Fibroblast of the aortic adventitia (primary cell): ENCODE data around the gene SLC25A27. TPM values are rescaled to one million over a fixed set of nuclear protein-coding genes. Genes with fewer than 3 reads are reported as not detected.

Experiments
- DNase-seq: peaks from one replicate; pipeline ENCODE4 v3.0.0-alpha.2; 2010; ENCODE audit warnings: low read depth
- H3K4me3 ChIP-seq: 2 replicates; pipeline ENCODE4 v1.5.1; 2011; ENCODE audit warnings: low read depth, mild to moderate bottlenecking, control low read depth, low read length, moderate library complexity
- CTCF ChIP-seq: IDR thresholded peaks from 2 replicates; pipeline ENCODE4 v1.5.1; 2011; ENCODE audit warnings: mild to moderate bottlenecking, low read length, control low read depth, inconsistent platforms; ENCODE audit not compliant: insufficient read depth
- total RNA-seq: library from RNA; depleted of rRNA; stranded (reverse); fragments of >200 nt; gene quantifications from 2 replicates; pipeline ENCODE4 v1.2.3, GENCODE V29; 2012; ENCODE audit warnings: low replicate concordance

The SLC25A27 gene
- total RNA-seq, 1 donor = 6.2 TPM

DNA sequence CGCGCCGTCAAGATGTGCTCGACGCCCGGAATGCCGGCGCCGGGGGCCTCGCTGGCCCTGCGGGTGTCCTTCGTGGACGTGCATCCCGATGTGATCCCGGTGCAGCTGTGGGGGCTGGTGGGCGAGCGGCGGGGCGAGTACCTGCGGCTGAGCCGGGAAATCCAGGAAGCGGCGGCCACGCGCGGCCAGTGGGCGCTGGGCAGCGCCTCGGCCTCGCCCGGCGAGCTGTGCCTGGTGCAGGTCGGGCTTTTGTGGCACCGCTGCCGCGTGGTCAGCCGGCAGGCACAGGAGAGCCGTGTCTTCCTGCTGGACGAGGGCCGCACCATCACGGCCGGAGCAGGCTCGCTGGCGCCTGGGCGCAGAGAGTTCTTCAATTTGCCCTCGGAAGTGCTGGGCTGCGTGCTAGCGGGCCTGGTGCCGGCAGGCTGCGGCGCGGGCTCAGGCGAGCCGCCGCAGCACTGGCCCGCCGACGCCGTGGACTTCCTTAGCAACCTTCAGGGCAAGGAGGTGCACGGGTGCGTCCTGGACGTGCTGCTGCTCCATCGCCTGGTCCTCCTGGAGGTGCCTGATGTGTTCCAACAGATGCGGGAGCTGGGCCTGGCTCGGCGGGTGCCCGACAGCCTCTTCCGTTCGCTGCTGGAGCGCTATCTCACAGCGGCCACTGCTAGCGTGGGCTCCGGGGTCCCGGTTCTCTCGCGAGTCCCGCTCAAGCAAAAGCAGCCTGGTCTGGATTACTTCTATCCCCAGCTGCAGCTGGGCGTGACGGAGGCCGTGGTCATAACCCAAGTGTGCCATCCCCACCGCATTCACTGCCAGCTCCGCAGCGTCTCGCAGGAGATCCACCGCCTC, 35.6 kb downstream of the SLC25A27 start:
- no peak for TF ChIP-seq CTCF
- no peak overlapping the region for H3K4me3 ChIP-seq
- no peak for DNase-seq

- TF ChIP-seq CTCF = no peak
- no peak for DNase-seq
- H3K4me3 ChIP-seq = no peak overlapping the region
Measured at GRCh38 chr6:46688966-46689335, 36.2 kb downstream of the SLC25A27 start.

- no peak overlapping the region for H3K4me3 ChIP-seq
- no peak for TF ChIP-seq CTCF
- DNase-seq = no peak
Measured at GRCh38 chr6:46689657-46690056, 36.9 kb downstream of the SLC25A27 start.

DNA sequence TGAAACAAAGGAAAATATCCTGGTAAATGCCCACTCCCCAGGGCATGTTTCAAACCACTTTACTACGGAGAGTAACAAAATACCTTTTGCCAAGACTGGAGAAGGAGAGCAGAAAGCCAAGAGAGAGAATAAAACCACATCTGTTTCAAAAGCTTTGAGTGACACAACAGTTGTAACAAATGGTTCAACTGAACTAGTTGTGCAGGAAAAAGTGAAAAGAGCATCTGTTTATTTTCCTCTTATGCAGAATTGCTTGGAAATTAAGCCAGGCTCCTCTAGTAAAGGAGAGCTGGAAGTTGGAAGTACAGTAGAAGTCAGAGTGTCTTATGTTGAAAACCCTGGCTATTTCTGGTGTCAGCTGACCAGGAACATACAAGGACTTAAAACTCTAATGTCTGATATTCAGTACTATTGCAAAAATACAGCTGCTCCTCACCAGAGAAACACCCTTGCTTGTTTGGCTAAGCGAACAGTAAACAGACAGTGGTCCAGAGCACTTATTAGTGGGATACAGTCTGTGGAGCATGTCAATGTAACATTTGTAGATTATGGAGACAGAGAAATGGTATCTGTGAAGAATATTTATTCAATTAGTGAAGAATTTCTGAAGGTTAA, 37.5 kb downstream of the SLC25A27 start:
- TF ChIP-seq CTCF = no peak
- no peak for DNase-seq
- H3K4me3 ChIP-seq = no peak overlapping the region

DNA sequence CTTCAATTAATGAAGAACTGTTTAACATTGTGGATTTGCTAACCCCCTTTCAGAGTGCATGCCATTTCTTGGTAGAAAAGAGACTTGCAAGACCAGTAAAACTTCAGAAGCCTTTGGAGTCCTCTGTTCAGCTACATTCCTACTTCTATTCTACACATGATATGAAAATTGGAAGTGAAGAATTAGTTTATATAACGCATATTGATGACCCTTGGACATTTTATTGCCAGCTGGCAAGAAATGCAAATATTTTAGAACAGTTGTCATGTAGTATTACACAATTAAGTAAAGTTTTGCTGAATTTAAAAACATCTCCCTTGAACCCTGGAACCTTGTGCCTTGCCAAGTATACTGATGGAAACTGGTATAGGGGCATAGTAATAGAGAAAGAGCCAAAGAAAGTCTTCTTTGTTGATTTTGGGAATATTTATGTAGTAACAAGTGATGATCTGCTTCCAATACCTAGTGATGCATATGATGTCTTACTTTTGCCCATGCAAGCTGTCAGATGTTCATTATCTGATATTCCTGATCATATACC, 38.2 kb downstream of the SLC25A27 start:
- TF ChIP-seq CTCF = no peak
- no peak overlapping the region for H3K4me3 ChIP-seq
- peak; percentile 11 for DNase-seq

- DNase-seq = no peak
- TF ChIP-seq CTCF = no peak
Measured at GRCh38 chr6:46699970-46700369, 47.2 kb downstream of the SLC25A27 start.

More at GRCh38 chr6:46699970-46700369, 47.2 kb downstream of the SLC25A27 start:
- H3K4me3 ChIP-seq = no peak overlapping the region
